Lung (tissue), 12 donors: ENCODE measurements around the gene NAV1. TPM values are rescaled to one million over a fixed set of nuclear protein-coding genes. Genes with fewer than 3 reads are reported as not detected.
A peak's percentile ranks its signal among the peaks of the same experiment; 100 is the strongest.

Experiments
- ATAC-seq: fragments of 200-7000 bp; cut with Tn5 transposase; one replicate; pipeline ENCODE4 v1.9.1; 2020; ENCODE audit warnings: moderate number of reproducible peaks; ENCODE audit not compliant: insufficient read depth, low FRiP score
- DNase-seq, 3 donors: peaks; one replicate each; pipeline ENCODE4 v3.0.0-alpha.2; 2013 to 2017
- H3K27ac ChIP-seq, 2 donors: one replicate each; pipeline ENCODE4 v1.5.1; 2013; ENCODE audit warnings: mild to moderate bottlenecking in 2 of 2, moderate library complexity in 2 of 2, control low read depth in 1 of 2, inconsistent platforms in 1 of 2, low read depth in 1 of 2, low read length in 1 of 2
- H3K27me3 ChIP-seq, 3 donors: one replicate each; pipeline ENCODE4 v1.5.1; 2013; ENCODE audit warnings: low read length in 2 of 3; ENCODE audit not compliant: control insufficient read depth in 3 of 3, insufficient read depth in 3 of 3
- H3K36me3 ChIP-seq, 4 donors: one replicate each; pipeline ENCODE4 v1.5.1; 2013; ENCODE audit warnings: low read length in 4 of 4, mild to moderate bottlenecking in 1 of 4, moderate library complexity in 1 of 4; ENCODE audit not compliant: control insufficient read depth in 4 of 4, insufficient read depth in 4 of 4
- H3K4me1 ChIP-seq, 5 donors: one replicate each; pipeline ENCODE4 v1.5.1; 2013; ENCODE audit warnings: low read length in 5 of 5, mild to moderate bottlenecking in 2 of 5, moderate library complexity in 1 of 5; ENCODE audit not compliant: control insufficient read depth in 5 of 5, insufficient read depth in 5 of 5
- H3K4me3 ChIP-seq: one replicate; pipeline ENCODE4 v1.5.1; 2013; ENCODE audit warnings: mild to moderate bottlenecking, control low read depth, moderate library complexity
- H3K9ac ChIP-seq, 2 donors: one replicate each; pipeline ENCODE4 v1.5.1; 2013; ENCODE audit warnings: low read length in 2 of 2, control low read depth in 1 of 2; ENCODE audit not compliant: insufficient read depth in 1 of 2
- H3K9me3 ChIP-seq, 4 donors: one replicate each; pipeline ENCODE4 v1.5.1; 2013; ENCODE audit warnings: low read length in 3 of 4, mild to moderate bottlenecking in 1 of 4, moderate library complexity in 1 of 4; ENCODE audit not compliant: control insufficient read depth in 4 of 4, insufficient read depth in 3 of 4
- CTCF ChIP-seq: IDR thresholded peaks from 2 replicates; pipeline ENCODE4 v1.5.1; 2012; ENCODE audit warnings: mild to moderate bottlenecking; ENCODE audit errors: control extremely low read depth, extremely low read depth
- WGBS, 2 donors: extraction: QIAGEN DNeasy Blood & Tissue Kit; methylation state at CpG; one replicate each; pipeline ENCODE4 v1.1.7; 2013; 5-methylcytosine and 5-hydroxymethylcytosine counted together
- polyA plus RNA-seq, 2 donors: library from polyadenylated mRNA; stranded (reverse); fragments of 200-250 nt; gene quantifications; one replicate each; pipeline ENCODE4 v1.2.1, GENCODE V29; 2013
- total RNA-seq, 2 donors: library from RNA; depleted of rRNA in 1 of 2; stranded (reverse); fragments of >200 nt in 1 of 2; gene quantifications; one replicate each; pipeline ENCODE4 v1.2.1, GENCODE V29; 2014 to 2021
- donor health status: control.
- donor health status: control.
- donor health status: Bipolar disorder and iron deficiency.
- donor health status: healthy.
- donor health status: DM: yes; HTN: yes; CAD: no.

NAV1 gene
- total and polyA plus RNA-seq, 4 donors, result 6.5 to 38.6 (median 17.9) TPM

GRCh38 chr1:201542309-201543035 is 3.5 kb downstream of the NAV1 start:
- H3K4me3 ChIP-seq, result no peak overlapping the region
- WGBS, 2 donors, result 37 to 47% methylated on average over 9 of the region's 9 CpGs

GRCh38 chr1:201543871-201544642 is 5.1 kb downstream of the NAV1 start:
- H3K27ac ChIP-seq, result no peak overlapping the region
- peaks cover 0 to 8% (median 4%) of the 10 kb centered on the region in 3 donors for H3K27me3 ChIP-seq

More at GRCh38 chr1:201542309-201543035, 3.5 kb downstream of the NAV1 start:
- ATAC-seq (no peak), DNase-seq (peak in 2 of 3 donors; percentile 50 to 76)
- no peak overlapping the region for H3K9ac ChIP-seq
- no peaks in the 10 kb centered on the region for H3K9me3 ChIP-seq
- H3K4me1 ChIP-seq, result peaks cover 5 to 48% (median 13%) of the 10 kb centered on the region in 5 donors
- H3K27me3 ChIP-seq, result peaks cover 0 to 10% (median 4%) of the 10 kb centered on the region in 3 donors
- no peaks in the 10 kb centered on the region for H3K36me3 ChIP-seq
- TF ChIP-seq CTCF, result no peak
- peak overlapping the region in 1 of 2 donors; percentile 51 for H3K27ac ChIP-seq

GRCh38 chr1:201544710-201545109 is 5.8 kb downstream of the NAV1 start:
- Histone ChIP-seq H3K4me1 (peaks cover 3 to 33% (median 10%) of the 10 kb centered on the region in 5 donors), H3K36me3 (no peaks in the 10 kb centered on the region), H3K9ac (no peak overlapping the region), H3K9me3 (no peaks in the 10 kb centered on the region), H3K27me3 (peaks cover 0 to 8% (median 0%) of the 10 kb centered on the region in 3 donors), H3K4me3 (no peak overlapping the region), H3K27ac (no peak overlapping the region)
- DNase-seq (no peak), ATAC-seq (no peak)
- no peak for TF ChIP-seq CTCF
- 94 to 96% methylated on average over 3 of the region's 3 CpGs for whole genome bisulfite sequencing, 2 donors

More at GRCh38 chr1:201543871-201544642, 5.1 kb downstream of the NAV1 start:
- H3K9ac ChIP-seq, result no peak overlapping the region
- H3K4me1 ChIP-seq, result peaks cover 3 to 35% (median 8%) of the 10 kb centered on the region in 5 donors
- H3K36me3 ChIP-seq, result no peaks in the 10 kb centered on the region
- TF ChIP-seq CTCF, result no peak
- WGBS, 2 donors, result 50 to 54% methylated on average over 7 of the region's 7 CpGs
- no peak overlapping the region for H3K4me3 ChIP-seq
- ATAC-seq (no peak), DNase-seq (no peak)
- no peaks in the 10 kb centered on the region for H3K9me3 ChIP-seq
